ENCODE data around the gene MYMX. TPM values are rescaled to one million over a fixed set of nuclear protein-coding genes. Genes with fewer than 3 reads are reported as not detected.

MYMX gene
- total RNA-seq, 1 experiment from 2014 or later: not detected

DNA sequence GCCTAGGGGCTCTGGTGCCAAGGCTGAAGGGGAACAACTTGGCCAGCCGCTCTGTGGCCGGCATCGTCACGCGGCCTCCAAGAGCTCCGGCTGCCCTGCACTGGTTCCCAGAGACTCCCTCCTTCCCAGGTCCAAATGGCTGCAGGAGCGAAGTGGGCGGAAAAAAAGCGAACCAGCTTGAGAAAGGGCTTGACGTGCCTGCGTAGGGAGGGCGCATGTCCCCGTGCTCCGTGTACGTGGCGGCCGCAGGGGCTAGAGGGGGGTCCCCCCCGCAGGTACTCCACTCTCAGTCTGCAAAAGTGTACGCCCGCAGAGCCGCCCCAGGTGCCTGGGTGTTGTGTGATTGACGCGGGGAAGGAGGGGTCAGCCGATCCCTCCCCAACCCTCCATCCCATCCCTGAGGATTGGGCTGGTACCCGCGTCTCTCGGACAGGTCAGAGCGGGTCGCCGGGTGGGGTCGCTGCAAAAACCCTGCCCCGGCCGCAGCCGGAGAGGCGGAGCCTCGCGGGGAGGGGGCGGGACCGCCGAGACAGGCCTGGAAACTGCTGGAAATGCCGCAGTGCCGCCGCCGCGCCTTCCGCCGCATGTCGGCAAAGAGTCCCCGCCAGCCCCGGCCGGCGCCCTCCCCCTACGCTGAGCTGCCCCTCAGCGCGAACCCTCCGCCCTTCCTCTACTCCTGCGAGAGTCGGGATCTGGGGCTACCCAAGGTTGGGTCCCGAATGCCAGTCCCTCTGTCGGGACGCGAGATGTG, 29.4 kb downstream of the MYMX start:
- ATAC-seq: peak; percentile 83
- Histone ChIP-seq H3K9me3 (ENCODE audit: control insufficient read depth in 1 of 2, insufficient read depth in 1 of 2, low read depth in 1 of 2, low read length in 2 of 2) (no peaks in the 10 kb centered on the region), H2AFZ (ENCODE audit: low read depth, low read length, poor library complexity, severe bottlenecking) (no peak overlapping the region), H3K27me3 (ENCODE audit: insufficient read depth, low read length) (no peaks in the 10 kb centered on the region), H3K4me3 (replicated peaks in 1 of 2; ENCODE audit: low read depth in 1 of 2, low read length in 2 of 2) (peak overlapping the region; percentile 82 to 100), H3K9me2 (ENCODE audit: insufficient read depth) (no peaks in the 10 kb centered on the region), H3K79me2 (ENCODE audit: insufficient read depth, low read length) (peaks cover 42% of the 10 kb centered on the region), H3K4me2 (ENCODE audit: low read length) (peak overlapping the region; percentile 83), H3K27ac (ENCODE audit: low read depth, low read length) (peak overlapping the region; percentile 82), H3K36me3 (ENCODE audit: control insufficient read depth in 1 of 2, insufficient read depth in 2 of 2, low read length in 2 of 2) (peaks cover 30 to 41% of the 10 kb centered on the region in 2 experiments), H3K9ac (ENCODE audit: low read length) (peak overlapping the region; percentile 95), H3K4me1 (ENCODE audit: control insufficient read depth in 1 of 2, insufficient read depth in 2 of 2, low read length in 2 of 2) (peaks cover 10 to 31% of the 10 kb centered on the region in 2 experiments), H4K20me1 (ENCODE audit: insufficient read depth) (peaks cover 37% of the 10 kb centered on the region)
- ChIA-PET CTCF (interaction anchor here (0.8 to 4.0 kb wide), 6 partner anchors 9 to 73 kb away, joined by 3 to 16 read pairs (median 10); partner anchors contain the start of gene SLC35B2), RAD21 (ENCODE audit: low non-redundant PET in 1 of 2, low total read pairs in 2 of 2, uncharacterized antibody in 2 of 2, unreplicated experiment in 2 of 2) (interaction anchor here in 1 of 2 experiments (1.3 kb wide), 1 partner anchor 23 kb away, joined by 3 read pairs; the partner anchor contains the start of gene SLC29A1), POLR2A (interaction anchor here (0.6 to 4.0 kb wide), 20 partner anchors 9 to 476 kb away, joined by 3 to 74 read pairs (median 4); partner anchors contain the start of genes AARS2, SLC29A1, SLC35B2 and TMEM63B)
- intact Hi-C loops (cut with micrococcal nuclease): loop anchor here (2.0 kb wide), 1 partner anchor 617 kb away; the partner anchor contains the start of gene GTPBP2
- DNase-seq (ENCODE audit: low read depth, low spot score): peak; percentile 89
- BruUV-seq (replicated peaks): TSS peak; percentile 82
- no peak for TF ChIP-seq ELF1 (IDR thresholded peaks at IDR 0.05; ENCODE audit: borderline replicate concordance, low read depth)
- TF ChIP-seq EGR1 (IDR thresholded peaks at IDR 0.05; ENCODE audit: low read depth): no peak
- TF ChIP-seq EZH2 (IDR thresholded peaks at IDR 0.05): no peak
- no peak for TF ChIP-seq SP1 (IDR thresholded peaks at IDR 0.05; ENCODE audit: low read depth)
- TF ChIP-seq, protein P1, sequence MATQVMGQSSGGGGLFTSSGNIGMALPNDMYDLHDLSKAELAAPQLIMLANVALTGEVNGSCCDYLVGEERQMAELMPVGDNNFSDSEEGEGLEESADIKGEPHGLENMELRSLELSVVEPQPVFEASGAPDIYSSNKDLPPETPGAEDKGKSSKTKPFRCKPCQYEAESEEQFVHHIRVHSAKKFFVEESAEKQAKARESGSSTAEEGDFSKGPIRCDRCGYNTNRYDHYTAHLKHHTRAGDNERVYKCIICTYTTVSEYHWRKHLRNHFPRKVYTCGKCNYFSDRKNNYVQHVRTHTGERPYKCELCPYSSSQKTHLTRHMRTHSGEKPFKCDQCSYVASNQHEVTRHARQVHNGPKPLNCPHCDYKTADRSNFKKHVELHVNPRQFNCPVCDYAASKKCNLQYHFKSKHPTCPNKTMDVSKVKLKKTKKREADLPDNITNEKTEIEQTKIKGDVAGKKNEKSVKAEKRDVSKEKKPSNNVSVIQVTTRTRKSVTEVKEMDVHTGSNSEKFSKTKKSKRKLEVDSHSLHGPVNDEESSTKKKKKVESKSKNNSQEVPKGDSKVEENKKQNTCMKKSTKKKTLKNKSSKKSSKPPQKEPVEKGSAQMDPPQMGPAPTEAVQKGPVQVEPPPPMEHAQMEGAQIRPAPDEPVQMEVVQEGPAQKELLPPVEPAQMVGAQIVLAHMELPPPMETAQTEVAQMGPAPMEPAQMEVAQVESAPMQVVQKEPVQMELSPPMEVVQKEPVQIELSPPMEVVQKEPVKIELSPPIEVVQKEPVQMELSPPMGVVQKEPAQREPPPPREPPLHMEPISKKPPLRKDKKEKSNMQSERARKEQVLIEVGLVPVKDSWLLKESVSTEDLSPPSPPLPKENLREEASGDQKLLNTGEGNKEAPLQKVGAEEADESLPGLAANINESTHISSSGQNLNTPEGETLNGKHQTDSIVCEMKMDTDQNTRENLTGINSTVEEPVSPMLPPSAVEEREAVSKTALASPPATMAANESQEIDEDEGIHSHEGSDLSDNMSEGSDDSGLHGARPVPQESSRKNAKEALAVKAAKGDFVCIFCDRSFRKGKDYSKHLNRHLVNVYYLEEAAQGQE (IDR thresholded peaks at IDR 0.05; ENCODE audit: low read depth): no peak
- no peak for TF ChIP-seq EZH2phosphoT487 (IDR thresholded peaks at IDR 0.05; ENCODE audit: borderline replicate concordance)
- TF ChIP-seq POLR2AphosphoS5 (IDR thresholded peaks at IDR 0.05; ENCODE audit: low read depth, low read length): peak; percentile 60; the same call in 1 of the 2 replicates
- TF ChIP-seq MAX (IDR thresholded peaks at IDR 0.05): no peak
- peak; percentile 34 for TF ChIP-seq TCF7L2 (IDR thresholded peaks at IDR 0.05; ENCODE audit: borderline replicate concordance, extremely low read depth, insufficient read depth, insufficient read length)
- TF ChIP-seq JUND (IDR thresholded peaks at IDR 0.05): no peak
- TF ChIP-seq POLR2A (IDR thresholded peaks at IDR 0.05; ENCODE audit: borderline replicate concordance, extremely low read depth, insufficient read depth, insufficient read length): no peak
- TF ChIP-seq CTCF (IDR thresholded peaks at IDR 0.05 in 2 of 3, conservative IDR thresholded peaks at IDR 0.05 in 1 of 3; ENCODE audit: borderline replicate concordance in 1 of 3, insufficient read depth in 1 of 3, low read depth in 2 of 3, low read length in 2 of 3): peak in 2 of 3 experiments; percentile 10 to 17; a peak in 2 of 6 replicates
- no peak for TF ChIP-seq SIN3A (IDR thresholded peaks at IDR 0.05; ENCODE audit: low read depth)
- TF ChIP-seq CEBPB (IDR thresholded peaks at IDR 0.05; ENCODE audit: low read depth): no peak
- TF ChIP-seq CBX3 (IDR thresholded peaks at IDR 0.05; ENCODE audit: low read depth): no peak
- no peak for TF ChIP-seq FOSL1 (IDR thresholded peaks at IDR 0.05; ENCODE audit: low read depth)
- no peak for TF ChIP-seq RAD21 (IDR thresholded peaks at IDR 0.05; ENCODE audit: low read depth)
